ENCODE data around the gene TOX3. TPM values are rescaled to one million over a fixed set of nuclear protein-coding genes. Genes with fewer than 3 reads are reported as not detected.

Gene TOX3
- total and polyA plus RNA-seq, 2 of the 13 experiments (the other 11 are each of a cell fraction or from before 2014, with no cell fraction given) = 14.5 to 98.6 TPM

GRCh38 chr16:52466994-52467393, 79.9 kb downstream of the TOX3 start:
- no peak overlapping the region for H2AFZ ChIP-seq (ENCODE audit: low read length)
- H3K4me2 ChIP-seq (ENCODE audit: low read depth, low read length) = no peak overlapping the region
- CTCF ChIA-PET (ENCODE audit: low intra/inter-chr PET ratio, low total read pairs) = no interaction called here
- H3K79me2 ChIP-seq (ENCODE audit: insufficient read depth, low read length) = peaks cover 40% of the 10 kb centered on the region
- TF ChIP-seq SMARCE1 (IDR thresholded peaks at IDR 0.05; ENCODE audit: borderline replicate concordance) (no peak), ZNF207 (IDR thresholded peaks at IDR 0.05; ENCODE audit: borderline replicate concordance) (no peak), ZNF18 (CRISPR knock-in tag; IDR thresholded peaks at IDR 0.05; ENCODE audit: insufficient replicate concordance) (no peak), ZNF609 (CRISPR knock-in tag; IDR thresholded peaks at IDR 0.05; ENCODE audit: borderline replicate concordance) (no peak), IRF9 (CRISPR knock-in tag; IDR thresholded peaks at IDR 0.05; ENCODE audit: borderline replicate concordance) (no peak), ZNF362 (CRISPR knock-in tag; IDR thresholded peaks at IDR 0.05; ENCODE audit: borderline replicate concordance) (no peak), ZBTB7A (CRISPR knock-in tag; IDR thresholded peaks at IDR 0.05) (no peak), RXRA (CRISPR knock-in tag; IDR thresholded peaks at IDR 0.05) (no peak), ZFP36L1 (CRISPR knock-in tag; IDR thresholded peaks at IDR 0.05) (no peak), ZNF251 (CRISPR knock-in tag; IDR thresholded peaks at IDR 0.05) (no peak), ADNP (CRISPR knock-in tag; IDR thresholded peaks at IDR 0.05) (no peak), ZFP37 (CRISPR knock-in tag; IDR thresholded peaks at IDR 0.05; ENCODE audit: borderline replicate concordance) (no peak), U2AF1 (optimal IDR thresholded peaks at IDR 0.05; ENCODE audit: low read depth, low read length) (no peak)
- BruUV-seq (replicated peaks) = no TSS peak
- WGBS (ENCODE audit: low lambda C conversion rate) = 99% methylated on average over 3 of the region's 3 CpGs
- no peaks in the 10 kb centered on the region for H3K27me3 ChIP-seq (ENCODE audit: control insufficient read depth in 1 of 2, insufficient read depth in 2 of 2, low read length in 2 of 2)
- no peak overlapping the region for H3K4me3 ChIP-seq (replicated peaks in 1 of 3; ENCODE audit: insufficient read depth in 1 of 3, low read depth in 2 of 3, low read length in 3 of 3)
- H3K9me3 ChIP-seq (ENCODE audit: low read length) = no peaks in the 10 kb centered on the region
- in situ Hi-C loops (cut with HindIII; ENCODE audit: extremely low pct_ligation_motif_present, low pct_unique_long_range_greater_than_20kb) (no loop called here), intact Hi-C loops (cut with micrococcal nuclease; ENCODE audit: unreplicated experiment) (no loop called here)
- FAIRE-seq (no peak), DNase-seq (ENCODE audit: low spot score) (no peak), ATAC-seq (no peak)
- peaks cover 2 to 41% of the 10 kb centered on the region in 2 experiments for H3K36me3 ChIP-seq (replicated peaks in 1 of 2; ENCODE audit: control insufficient read depth in 1 of 2, insufficient read depth in 2 of 2, low read length in 2 of 2)
- no peak overlapping the region for H3K27ac ChIP-seq (ENCODE audit: extremely low read length, insufficient read depth, low read length)
- H3K4me1 ChIP-seq (ENCODE audit: insufficient read depth, low read length) = 0 out of 2 replicates have a peak, but pooled peaks cover 6% of the 10 kb centered on the region
- H4K20me1 ChIP-seq (ENCODE audit: insufficient read depth, low read length) = peaks cover 5% of the 10 kb centered on the region; the same call in 1 of the 2 replicates
- POLR2A ChIA-PET = no interaction called here
- no peak overlapping the region for H3K9ac ChIP-seq (ENCODE audit: insufficient read depth, low read depth, low read length)
